GM13976 (cell line): ENCODE data around the gene SLC4A2.

Source experiments
- DNase-seq: peaks from one replicate; pipeline ENCODE4 v3.0.0; 2012; ENCODE audit warnings: low spot score
- in situ Hi-C: fragments of 300-500 bp; cut with MboI; formaldehyde crosslinking; loops from one replicate; pipeline ENCODE4 v1.12.0; 2022; ENCODE audit warnings: low sequenced_read_pairs, mixed read lengths, inconsistent platforms; ENCODE audit not compliant: unreplicated experiment
- TF ChIP-seq, protein P1 (sequence below): IDR thresholded peaks from 2 replicates; pipeline ENCODE4 v1.5.1; 2012; ENCODE audit warnings: borderline replicate concordance, mild to moderate bottlenecking; ENCODE audit not compliant: insufficient read depth; ENCODE audit errors: extremely low read depth, missing control alignments, control extremely low read depth

Gene SLC4A2

DNA sequence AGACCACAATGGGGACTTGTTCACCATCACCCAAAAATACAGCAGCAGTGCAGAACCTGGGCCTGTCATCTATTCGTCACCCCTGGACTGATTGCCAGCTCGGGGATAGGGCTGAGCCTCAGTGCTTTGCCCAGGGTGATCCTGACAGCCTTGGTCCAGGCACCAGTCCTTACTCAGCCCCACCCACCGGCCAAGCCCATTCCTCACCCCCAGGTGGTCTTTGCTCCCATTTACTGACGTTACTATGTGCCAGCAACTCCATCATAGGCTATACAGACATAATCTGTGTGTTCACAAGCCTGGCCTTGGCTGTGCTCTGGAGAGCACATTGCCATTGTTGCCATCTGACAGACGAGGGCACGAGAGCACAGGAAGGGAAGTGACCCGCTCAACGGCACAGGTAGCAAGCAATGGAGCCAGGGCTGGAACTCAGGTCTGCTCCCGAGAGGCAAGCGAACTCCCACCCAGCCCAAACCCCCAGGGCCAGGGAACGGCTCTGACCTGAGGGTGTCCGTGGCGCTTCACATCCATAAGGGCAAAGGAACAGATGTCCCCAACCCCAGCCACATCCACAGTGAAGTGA is 41.9 kb upstream of the SLC4A2 start:
- in situ Hi-C loops, result no loop called here
- DNase-seq, result no peak

DNA sequence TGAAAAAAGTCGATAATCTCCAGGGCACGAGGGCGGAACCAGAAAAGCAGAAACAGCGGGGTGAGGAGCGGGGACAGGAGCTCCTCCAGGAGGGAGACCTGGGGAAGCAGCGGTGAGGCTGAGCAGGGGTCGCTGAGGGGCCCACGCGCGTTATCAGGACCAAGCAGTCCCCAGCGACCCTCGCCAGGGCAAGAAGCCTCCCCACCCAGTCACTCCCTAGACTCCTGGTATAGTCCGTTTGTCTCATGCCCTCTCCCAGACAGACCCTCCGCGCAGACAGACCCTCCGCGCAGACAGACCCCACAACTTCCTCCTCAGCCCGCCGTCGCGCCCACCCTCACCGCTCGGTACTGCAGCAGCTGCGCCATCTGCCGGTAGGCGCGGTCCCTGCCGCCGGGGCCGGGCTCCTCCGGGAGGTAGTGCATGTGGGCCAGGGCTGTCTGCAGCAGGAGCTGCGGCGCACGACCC is 41.4 kb upstream of the SLC4A2 start:
- in situ Hi-C loops, result no loop called here
- TF ChIP-seq, protein P1, sequence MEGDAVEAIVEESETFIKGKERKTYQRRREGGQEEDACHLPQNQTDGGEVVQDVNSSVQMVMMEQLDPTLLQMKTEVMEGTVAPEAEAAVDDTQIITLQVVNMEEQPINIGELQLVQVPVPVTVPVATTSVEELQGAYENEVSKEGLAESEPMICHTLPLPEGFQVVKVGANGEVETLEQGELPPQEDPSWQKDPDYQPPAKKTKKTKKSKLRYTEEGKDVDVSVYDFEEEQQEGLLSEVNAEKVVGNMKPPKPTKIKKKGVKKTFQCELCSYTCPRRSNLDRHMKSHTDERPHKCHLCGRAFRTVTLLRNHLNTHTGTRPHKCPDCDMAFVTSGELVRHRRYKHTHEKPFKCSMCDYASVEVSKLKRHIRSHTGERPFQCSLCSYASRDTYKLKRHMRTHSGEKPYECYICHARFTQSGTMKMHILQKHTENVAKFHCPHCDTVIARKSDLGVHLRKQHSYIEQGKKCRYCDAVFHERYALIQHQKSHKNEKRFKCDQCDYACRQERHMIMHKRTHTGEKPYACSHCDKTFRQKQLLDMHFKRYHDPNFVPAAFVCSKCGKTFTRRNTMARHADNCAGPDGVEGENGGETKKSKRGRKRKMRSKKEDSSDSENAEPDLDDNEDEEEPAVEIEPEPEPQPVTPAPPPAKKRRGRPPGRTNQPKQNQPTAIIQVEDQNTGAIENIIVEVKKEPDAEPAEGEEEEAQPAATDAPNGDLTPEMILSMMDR, result peak; percentile 94
- peak; percentile 86 for DNase-seq

More for the DNA sequence above, 41.9 kb upstream of the SLC4A2 start:
- TF ChIP-seq, protein P1, result no peak

DNA sequence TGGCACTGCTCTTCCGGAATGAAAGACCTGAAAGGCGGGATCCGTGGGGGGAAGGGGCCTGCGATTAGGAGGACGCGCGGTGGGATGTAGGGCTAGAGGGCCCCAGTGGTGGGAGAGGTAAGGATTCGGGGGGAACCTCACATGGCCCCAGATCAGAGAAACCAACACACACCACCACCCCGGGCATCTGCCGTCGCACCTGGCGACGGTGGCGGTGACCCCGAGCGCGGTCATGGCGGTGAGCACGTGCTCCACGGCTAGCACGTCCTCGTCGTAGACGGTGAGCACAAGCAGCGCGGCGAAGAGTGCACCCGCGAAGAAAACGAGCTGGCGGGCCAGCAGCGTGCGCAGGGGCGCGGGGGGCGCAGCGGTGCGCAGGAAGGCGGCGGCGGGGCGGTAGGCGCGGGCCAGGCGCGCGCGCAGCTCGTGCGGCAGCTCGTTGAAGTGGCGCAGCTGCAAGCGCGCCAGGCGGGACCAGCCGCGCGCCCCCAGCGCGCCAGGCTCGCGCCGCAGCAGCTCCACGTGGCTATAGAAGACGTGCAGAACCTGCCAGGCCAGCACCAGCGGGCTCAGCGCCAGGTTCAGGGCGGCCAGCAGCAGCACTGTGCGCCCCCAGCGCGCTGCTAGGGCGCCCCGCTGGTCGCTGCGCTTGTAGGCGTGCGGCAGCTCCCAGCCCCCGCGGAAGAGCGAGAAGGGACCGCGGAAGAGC is 40.8 kb upstream of the SLC4A2 start:
- in situ Hi-C loops, result no loop called here
- TF ChIP-seq, protein P1, result no peak
- DNase-seq, result no peak

DNA sequence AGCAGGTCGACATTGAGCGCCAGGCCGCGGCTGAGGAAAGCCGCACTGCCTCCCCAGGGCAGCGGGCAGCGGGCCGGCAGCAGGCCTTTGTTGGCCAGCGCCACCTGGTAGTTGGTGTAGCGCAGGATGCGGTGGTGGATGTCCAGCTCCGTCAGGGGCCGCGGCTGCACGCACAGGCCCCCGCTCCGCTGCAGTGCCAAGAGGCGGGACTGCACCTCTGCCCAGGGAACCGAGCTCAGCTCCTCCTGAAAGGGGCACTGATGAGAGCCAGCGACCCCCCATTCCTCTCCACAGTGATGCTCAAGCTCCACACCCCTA is 40.3 kb upstream of the SLC4A2 start:
- TF ChIP-seq, protein P1, result no peak
- DNase-seq, result no peak
- in situ Hi-C loops, result no loop called here

DNA sequence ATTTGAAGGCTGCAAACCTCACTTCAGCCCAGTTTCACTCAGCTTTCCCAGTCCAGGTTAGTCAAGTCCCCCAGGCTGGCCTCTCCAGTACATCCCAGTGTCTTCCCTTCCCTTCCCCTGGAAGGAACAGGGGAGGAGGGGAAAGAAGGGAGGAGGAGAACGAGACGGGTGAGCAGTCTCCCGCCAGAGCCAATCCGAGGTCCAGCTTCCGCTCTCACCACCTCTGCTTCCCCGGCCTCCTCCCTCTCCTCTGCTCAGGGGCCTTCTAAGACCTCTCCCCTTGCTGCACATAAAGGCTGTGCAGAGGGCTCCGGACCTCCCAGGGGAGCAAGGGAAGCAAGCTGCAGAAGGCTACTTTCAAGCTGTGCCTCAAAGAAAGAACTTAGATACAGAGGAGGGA is 39.2 kb upstream of the SLC4A2 start:
- TF ChIP-seq, protein P1, result no peak
- in situ Hi-C loops, result no loop called here
- no peak for DNase-seq

DNA sequence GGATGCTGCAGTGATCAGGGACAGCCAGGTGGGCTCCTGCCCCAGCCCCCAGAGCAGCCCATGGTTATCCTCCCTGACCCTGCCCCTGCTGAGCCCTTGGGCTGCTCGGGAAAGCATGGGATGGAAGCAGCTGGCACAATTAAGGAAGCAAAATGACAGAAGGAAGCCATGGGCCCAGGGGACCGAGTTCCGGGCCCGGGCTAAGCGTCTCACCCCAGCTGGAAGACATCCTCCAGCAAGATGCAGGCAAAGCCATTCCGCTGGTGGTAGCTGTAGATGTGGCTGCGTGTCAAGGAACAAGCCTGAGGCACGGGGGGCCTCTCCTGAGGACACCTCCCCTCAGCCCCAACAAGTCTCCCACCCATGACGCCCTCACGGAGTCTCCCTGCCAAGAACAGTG is 36.2 kb upstream of the SLC4A2 start:
- TF ChIP-seq, protein P1, result no peak
- in situ Hi-C loops, result no loop called here
- no peak for DNase-seq
